Measurements from ENCODE around the gene HIVEP2.

Gene HIVEP2

GRCh38 chr6:142702501-142703460, 242.2 kb downstream of the HIVEP2 start:
- H3K9me3 Mint-ChIP-seq, result no peaks in the 10 kb centered on the region
- no peak overlapping the region for H3K4me3 Mint-ChIP-seq
- H3K36me3 Mint-ChIP-seq (ENCODE audit: low read depth), result no peaks in the 10 kb centered on the region
- H3K27ac Mint-ChIP-seq, result no peak overlapping the region
- peaks cover 7% of the 10 kb centered on the region for H3K4me1 Mint-ChIP-seq (ENCODE audit: low read depth)
- H3K27me3 Mint-ChIP-seq (ENCODE audit: low read depth), result no peaks in the 10 kb centered on the region
- DNase-seq (ENCODE audit: low spot score), result no peak

Data from T-helper 2 cell treated with Interferon-gamma antibody and Interleukin-4, amounts not matched to agents 5 μg/mL and 100 μg/mL, for 36 hours (primary cell).